SU-DHL-6 (cell line): Measurements from ENCODE around the gene CPNE1.

ENCODE experiments used
- CTCF ChIP-seq: fragments of 200-600 bp; sonication (generic); IDR thresholded peaks from one replicate; pipeline ENCODE4 v1.5.1; 2017; ENCODE audit warnings: antibody characterized with exemption, mild to moderate bottlenecking, low read length, moderate library complexity; ENCODE audit not compliant: insufficient read depth, poor library complexity, severe bottlenecking
- EZH2phosphoT487 ChIP-seq: fragments of 200-600 bp; sonication (generic), shearing (Covaris generic); conservative IDR thresholded peaks from 2 replicates; pipeline ENCODE4 v1.6.1; 2018; ENCODE audit warnings: mild to moderate bottlenecking, antibody characterized with exemption, low read length, moderate library complexity, mixed read lengths

- TF ChIP-seq CTCF = no peak
- TF ChIP-seq EZH2phosphoT487 = no peak
Observed at GRCh38 chr20:35583636-35584560, 80.8 kb downstream of the CPNE1 start.
